ENCODE data around the gene RPS6KL1. TPM values are rescaled to one million over a fixed set of nuclear protein-coding genes. Genes with fewer than 3 reads are reported as not detected.

The RPS6KL1 gene
- total and polyA plus RNA-seq, 11 donors, result 8.3 to 26.8 (median 17.8) TPM

- Histone ChIP-seq H3K27me3 (peaks cover 0 to 5% (median 0%) of the 10 kb centered on the region in 9 donors), H3K27ac (peak overlapping the region in 7 of 12 donors; percentile 69 to 81 (median 72)), H3K4me3 (peak overlapping the region; percentile 45 to 96 (median 77)), H3K36me3 (peaks cover 0 to 4% (median 0%) of the 10 kb centered on the region in 9 donors), H3K4me1 (peaks cover 0 to 34% (median 19%) of the 10 kb centered on the region in 12 donors), H3K9me3 (no peaks in the 10 kb centered on the region)
- intact Hi-C loops (cut with DNase I), result no loop called here
- DNase-seq (no peak), ATAC-seq (no peak)
- TF ChIP-seq POLR2A (IDR thresholded peaks at IDR 0.05) (no peak), CTCF (IDR thresholded peaks at IDR 0.05) (no peak)
- 71 to 75% (median 74%) methylated on average over 19 of the region's 19 CpGs for WGBS, 4 donors
Observed at GRCh38 chr14:74921987-74922751, 891 bp downstream of the RPS6KL1 start.

- H3K36me3 ChIP-seq, result peaks cover 0 to 4% (median 0%) of the 10 kb centered on the region in 9 donors
- DNase-seq, result no peak
- no peak overlapping the region for H3K27ac ChIP-seq
- no peaks in the 10 kb centered on the region for H3K9me3 ChIP-seq
- TF ChIP-seq POLR2A (IDR thresholded peaks at IDR 0.05) (no peak), CTCF (IDR thresholded peaks at IDR 0.05) (no peak)
- no peak for ATAC-seq
- H3K4me1 ChIP-seq, result peaks cover 0 to 44% (median 28%) of the 10 kb centered on the region in 12 donors
- WGBS, 4 donors, result 85 to 93% (median 92%) methylated on average over 6 to 19 of the region's 19 CpGs
- peaks cover 0 to 5% (median 0%) of the 10 kb centered on the region in 9 donors for H3K27me3 ChIP-seq
- intact Hi-C loops (cut with DNase I), result no loop called here
- no peak overlapping the region for H3K4me3 ChIP-seq
Observed at GRCh38 chr14:74921053-74921620, 1.9 kb downstream of the RPS6KL1 start.

- no peak overlapping the region for H3K4me3 ChIP-seq
- H3K4me1 ChIP-seq, result peaks cover 0 to 52% (median 34%) of the 10 kb centered on the region in 12 donors
- H3K27ac ChIP-seq, result no peak overlapping the region
- intact Hi-C loops (cut with DNase I), result no loop called here
- 92 to 96% (median 94%) methylated on average over 4 of the region's 4 CpGs for WGBS, 4 donors
- DNase-seq (no peak), ATAC-seq (no peak)
- no peaks in the 10 kb centered on the region for H3K9me3 ChIP-seq
- H3K27me3 ChIP-seq, result peaks cover 0 to 5% (median 0%) of the 10 kb centered on the region in 9 donors
- peaks cover 0 to 4% (median 0%) of the 10 kb centered on the region in 9 donors for H3K36me3 ChIP-seq
- TF ChIP-seq CTCF (IDR thresholded peaks at IDR 0.05), result no peak
- TF ChIP-seq POLR2A (IDR thresholded peaks at IDR 0.05), result no peak
Observed at GRCh38 chr14:74920281-74920680, 2.8 kb downstream of the RPS6KL1 start.

All from heart left ventricle (tissue), 16 donors.